ENCODE data around the gene ATP1B4.

Gene ATP1B4

GRCh38 chrX:120372667-120373370, 10.9 kb downstream of the ATP1B4 start:
- no peak for DNase-seq (ENCODE audit: low read depth in 2 of 2)

- DNase-seq (ENCODE audit: low read depth in 2 of 2), result no peak
Observed at GRCh38 chrX:120377179-120377578, 15.3 kb downstream of the ATP1B4 start.

GRCh38 chrX:120377715-120378114, 15.8 kb downstream of the ATP1B4 start:
- no peak for DNase-seq (ENCODE audit: low read depth in 2 of 2)

DNA sequence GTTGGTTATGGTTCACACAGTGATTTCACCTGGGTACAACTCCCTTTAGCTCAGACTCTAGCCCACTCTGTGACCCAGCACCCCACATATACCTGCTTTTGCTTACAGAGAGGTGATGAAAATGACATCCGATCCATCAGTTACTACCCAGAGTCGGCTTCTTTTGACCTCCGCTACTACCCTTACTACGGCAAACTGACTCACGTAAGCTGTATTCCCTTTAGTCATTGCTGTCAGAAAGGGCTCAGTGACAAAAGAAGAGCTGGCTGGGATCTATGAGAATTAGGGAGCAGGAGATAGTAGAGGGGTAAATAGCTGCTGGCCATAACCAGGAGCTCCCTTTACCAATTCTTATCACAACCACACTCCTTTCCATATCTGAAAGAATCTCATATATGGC, 16.7 kb downstream of the ATP1B4 start:
- no peak for DNase-seq (ENCODE audit: low read depth in 2 of 2)

DNA sequence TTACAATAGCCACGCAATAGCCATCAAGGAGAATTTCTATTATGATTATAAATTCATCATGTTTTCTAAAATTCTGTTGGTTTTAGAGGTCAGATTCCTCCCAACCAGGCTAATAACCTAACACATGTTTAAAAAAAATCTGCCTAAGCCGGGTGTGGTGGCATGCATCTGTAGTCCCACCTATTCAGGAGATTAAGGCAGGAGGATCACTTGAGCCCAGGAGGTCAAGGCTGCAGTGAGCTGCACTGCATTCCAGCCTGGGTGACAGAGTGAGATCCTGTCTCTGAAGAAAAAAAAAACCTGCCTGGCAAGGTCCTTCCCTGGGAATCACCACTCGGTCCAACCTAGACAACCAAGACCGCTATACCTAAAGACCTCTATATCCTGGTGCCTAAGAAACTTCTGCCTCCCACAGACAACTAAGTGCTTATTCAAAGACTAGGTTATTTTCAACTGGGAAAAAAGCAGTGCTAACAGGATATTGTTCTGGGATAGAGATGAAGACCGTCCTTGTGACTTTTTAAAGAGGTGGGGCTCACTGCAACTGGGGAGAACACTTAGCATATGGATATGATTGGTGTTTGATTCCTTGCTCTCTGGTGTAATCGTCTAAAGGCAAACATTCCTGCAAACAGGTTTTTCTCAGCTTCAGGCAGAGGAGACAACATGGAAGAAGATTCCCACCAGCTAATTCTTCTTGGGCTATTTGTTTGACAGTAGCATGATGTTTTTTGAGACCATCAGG, 18.2 kb downstream of the ATP1B4 start:
- no peak for DNase-seq (ENCODE audit: low read depth in 2 of 2)

DNA sequence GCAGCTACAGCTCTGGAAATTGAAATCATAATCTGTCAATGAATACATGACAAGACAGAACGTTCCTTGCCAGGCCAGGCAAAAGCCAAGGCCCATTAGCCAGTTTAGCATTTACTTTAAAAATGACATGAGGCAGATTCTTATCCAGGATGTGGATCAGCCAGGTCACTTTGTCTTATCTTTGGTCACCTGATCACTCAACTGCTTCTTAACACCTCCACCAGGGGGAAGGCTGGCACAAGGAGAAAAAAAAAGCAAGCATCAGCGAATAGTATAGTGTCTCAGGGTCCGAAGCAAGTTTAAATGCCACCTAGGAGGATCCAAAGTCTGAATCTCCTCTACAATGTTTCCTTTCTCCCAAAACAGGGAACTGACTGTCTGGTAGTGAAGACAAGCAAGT, 18.8 kb downstream of the ATP1B4 start:
- DNase-seq (ENCODE audit: low read depth in 2 of 2), result no peak

DNA sequence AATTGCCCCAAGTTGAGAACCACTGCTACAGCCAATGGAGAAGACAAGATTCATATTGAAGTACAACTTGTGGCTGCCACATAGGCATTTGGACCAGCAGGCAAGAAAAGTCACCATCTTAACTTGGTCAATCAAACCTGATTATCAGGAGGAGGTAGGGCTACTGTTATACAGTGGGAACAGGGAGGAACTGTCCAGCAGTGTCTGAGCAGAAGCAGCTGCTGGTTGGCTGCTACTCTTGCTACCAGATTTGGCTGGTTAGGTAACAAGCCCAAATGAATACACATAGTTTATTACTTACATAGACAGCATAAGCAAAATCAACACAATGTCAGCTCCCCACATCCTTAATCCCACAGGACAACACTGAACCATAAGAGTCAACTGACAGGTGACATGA, 39.4 kb downstream of the ATP1B4 start:
- no peak for DNase-seq (ENCODE audit: low read depth in 2 of 2)

GRCh38 chrX:120402369-120402768, 40.5 kb downstream of the ATP1B4 start:
- DNase-seq (ENCODE audit: low read depth in 2 of 2), result no peak

- no peak for DNase-seq (ENCODE audit: low read depth in 2 of 2)
Observed at GRCh38 chrX:120406638-120407037, 44.7 kb downstream of the ATP1B4 start.

DNA sequence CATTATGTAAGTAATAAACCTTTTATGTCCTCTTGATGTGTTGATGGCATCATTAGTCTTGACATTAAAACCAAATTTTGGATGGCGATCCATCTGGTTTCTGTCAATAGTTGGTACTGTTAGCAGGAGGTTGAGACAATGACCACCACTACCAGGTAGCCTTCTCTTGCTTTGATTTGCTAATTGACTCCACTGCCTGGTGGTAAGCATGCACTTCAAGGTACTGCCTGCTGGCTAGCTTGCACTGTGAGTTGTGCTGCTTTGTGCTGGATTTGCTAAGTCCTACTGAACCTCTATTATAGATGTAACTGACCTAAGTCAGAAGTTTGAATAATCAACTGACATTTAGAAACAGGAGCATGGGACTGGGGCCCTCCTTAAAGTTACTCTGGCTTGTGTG, 46.3 kb downstream of the ATP1B4 start:
- no peak for DNase-seq (ENCODE audit: low read depth in 2 of 2)

GRCh38 chrX:120419463-120419862, 57.6 kb downstream of the ATP1B4 start:
- DNase-seq (ENCODE audit: low read depth in 2 of 2), result no peak

GRCh38 chrX:120426599-120426998, 64.7 kb downstream of the ATP1B4 start:
- DNase-seq (ENCODE audit: low read depth in 2 of 2), result no peak

DNA sequence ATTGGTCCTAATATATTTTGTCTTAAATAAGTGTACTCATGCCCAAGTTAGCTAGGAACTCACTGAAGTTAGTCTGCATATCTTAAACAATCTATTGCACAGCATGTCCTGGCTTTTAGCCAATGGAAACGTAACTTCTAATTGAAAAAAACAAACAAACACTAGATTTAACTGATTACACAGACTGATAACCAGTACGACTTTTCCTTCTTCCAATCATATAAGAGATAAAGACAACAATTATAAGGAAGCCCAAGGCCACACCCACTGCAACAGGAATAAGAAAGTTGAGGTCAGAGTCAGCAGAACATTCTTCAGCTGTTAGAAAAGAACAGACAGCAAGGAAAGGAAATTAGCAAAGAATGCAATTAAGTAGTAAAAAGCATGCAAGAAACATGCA, 66.4 kb downstream of the ATP1B4 start:
- no peak for DNase-seq (ENCODE audit: low read depth in 2 of 2)

DNA sequence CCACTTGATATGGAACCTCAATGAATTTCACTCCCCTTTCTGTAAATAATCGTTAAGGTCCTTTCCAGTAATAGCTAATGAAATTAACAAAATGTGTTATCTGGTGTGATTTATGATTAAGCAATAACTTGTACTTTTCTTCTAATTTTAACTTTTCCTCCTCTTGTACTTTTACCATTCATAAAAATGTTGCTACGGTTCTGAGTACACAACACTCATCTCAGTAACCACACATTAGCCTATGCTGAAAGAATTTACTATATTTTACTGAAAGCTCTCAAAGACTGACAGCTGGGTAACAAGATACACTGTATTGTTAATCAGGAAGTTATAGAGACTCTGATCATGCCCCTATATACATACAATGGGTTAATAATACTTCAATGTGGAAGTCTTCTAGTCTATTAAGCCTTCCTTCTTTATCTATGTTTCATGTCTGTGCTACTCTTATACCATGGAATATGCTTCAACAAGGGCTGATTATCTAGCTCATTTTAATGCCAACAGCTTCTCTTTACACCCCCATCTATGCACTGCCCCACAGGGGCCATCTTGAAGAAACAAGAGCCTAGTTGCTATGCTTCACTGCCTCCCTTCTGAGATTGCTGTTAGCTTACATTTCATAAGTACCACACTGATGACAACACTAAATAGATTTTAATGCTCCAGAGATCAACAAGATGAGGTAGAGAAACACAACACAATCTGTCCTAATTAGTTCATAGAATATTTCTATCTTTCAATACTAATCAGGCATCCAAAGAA, 68.1 kb downstream of the ATP1B4 start:
- no peak for DNase-seq (ENCODE audit: low read depth in 2 of 2)
